Fibroblast of lung (primary cell): ENCODE results near the gene CDCA7.

Experiments
- EZH2 ChIP-seq: IDR thresholded peaks from 2 replicates; pipeline ENCODE4 v1.5.1; 2012; ENCODE audit warnings: low read length, control low read depth, mild to moderate bottlenecking; ENCODE audit errors: missing control alignments
- TF ChIP-seq, protein P1 (sequence below), 2 donors: IDR thresholded peaks in 1 of 2; conservative IDR thresholded peaks in 1 of 2; 1 replicate in 1 of 2; 2 replicates in 1 of 2; pipeline ENCODE4 v1.5.1; 2011 to 2012; ENCODE audit warnings: low read length in 2 of 2, control low read depth in 1 of 2, inconsistent platforms in 1 of 2, low read depth in 1 of 2, mild to moderate bottlenecking in 1 of 2

DNA sequence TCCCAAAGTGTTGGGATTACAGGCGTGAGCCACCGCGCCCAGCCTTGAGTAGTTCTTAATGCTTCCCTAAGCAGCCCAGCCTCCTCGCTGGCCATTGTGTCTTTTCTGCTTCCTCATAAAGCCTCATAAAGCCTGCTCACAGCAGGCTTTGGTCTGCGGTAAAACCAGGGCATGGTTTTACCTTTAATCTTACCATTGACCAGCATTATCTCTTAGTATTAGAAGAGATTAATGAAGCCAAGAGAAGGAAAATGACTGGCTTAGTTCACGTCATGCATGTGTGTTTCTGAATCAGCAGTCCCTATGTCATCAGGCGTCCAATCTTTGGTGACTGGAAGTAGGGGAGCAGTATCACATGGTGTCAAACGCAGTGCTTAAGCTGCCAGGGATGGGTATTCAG, 14.9 kb upstream of the CDCA7 start:
- TF ChIP-seq, protein P1, sequence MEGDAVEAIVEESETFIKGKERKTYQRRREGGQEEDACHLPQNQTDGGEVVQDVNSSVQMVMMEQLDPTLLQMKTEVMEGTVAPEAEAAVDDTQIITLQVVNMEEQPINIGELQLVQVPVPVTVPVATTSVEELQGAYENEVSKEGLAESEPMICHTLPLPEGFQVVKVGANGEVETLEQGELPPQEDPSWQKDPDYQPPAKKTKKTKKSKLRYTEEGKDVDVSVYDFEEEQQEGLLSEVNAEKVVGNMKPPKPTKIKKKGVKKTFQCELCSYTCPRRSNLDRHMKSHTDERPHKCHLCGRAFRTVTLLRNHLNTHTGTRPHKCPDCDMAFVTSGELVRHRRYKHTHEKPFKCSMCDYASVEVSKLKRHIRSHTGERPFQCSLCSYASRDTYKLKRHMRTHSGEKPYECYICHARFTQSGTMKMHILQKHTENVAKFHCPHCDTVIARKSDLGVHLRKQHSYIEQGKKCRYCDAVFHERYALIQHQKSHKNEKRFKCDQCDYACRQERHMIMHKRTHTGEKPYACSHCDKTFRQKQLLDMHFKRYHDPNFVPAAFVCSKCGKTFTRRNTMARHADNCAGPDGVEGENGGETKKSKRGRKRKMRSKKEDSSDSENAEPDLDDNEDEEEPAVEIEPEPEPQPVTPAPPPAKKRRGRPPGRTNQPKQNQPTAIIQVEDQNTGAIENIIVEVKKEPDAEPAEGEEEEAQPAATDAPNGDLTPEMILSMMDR (conservative IDR thresholded peaks at IDR 0.05 in 1 of 2, IDR thresholded peaks at IDR 0.05 in 1 of 2; ENCODE audit: low read depth in 1 of 2, low read length in 2 of 2) = no peak
- TF ChIP-seq EZH2 = no peak
